Activated T-helper 1 cell treated with anti-CD3 and anti-CD28 coated beads, Interleukin-12 subunit alpha, Interleukin-12 subunit beta, Interleukin-2, Interleukin-4 antibody, amounts not matched to agents 30 ng/mL and 10 ng/mL and 1 ng/mL, durations not matched to agents 14 hours and 24 hours and 36 hours (primary cell): ENCODE measurements around the gene LAG3. TPM values are rescaled to one million over a fixed set of nuclear protein-coding genes. Genes with fewer than 3 reads are reported as not detected.

Experiments
- DNase-seq: peaks from one replicate; pipeline ENCODE4 v3.0.0; 2021; ENCODE audit warnings: low spot score
- H3K27ac Mint-ChIP-seq: one replicate; pipeline ENCODE4 v1.8.0; 2021; ENCODE audit warnings: mild to moderate bottlenecking, mixed read lengths
- H3K27me3 Mint-ChIP-seq: one replicate; pipeline ENCODE4 v1.8.0; 2022; ENCODE audit warnings: mild to moderate bottlenecking, moderate library complexity, mixed read lengths; ENCODE audit not compliant: insufficient read depth
- H3K36me3 Mint-ChIP-seq: one replicate; pipeline ENCODE4 v1.8.0; 2021; ENCODE audit warnings: low read depth, mixed read lengths
- H3K4me1 Mint-ChIP-seq: one replicate; pipeline ENCODE4 v1.8.0; 2021; ENCODE audit warnings: low read depth, mixed read lengths
- H3K4me3 Mint-ChIP-seq: one replicate; pipeline ENCODE4 v1.8.0; 2021; ENCODE audit warnings: mild to moderate bottlenecking, moderate library complexity, mixed read lengths
- H3K9me3 Mint-ChIP-seq: one replicate; pipeline ENCODE4 v1.8.0; 2021; ENCODE audit warnings: mixed read lengths
- intact Hi-C: fragments of 100-400 bp; cut with micrococcal nuclease; formaldehyde crosslinking; loops from one replicate; pipeline ENCODE4 v1.15.1; 2024
- total RNA-seq: library from RNA; stranded (reverse); gene quantifications from 2 replicates; pipeline ENCODE4 v1.2.3, GENCODE V29; 2022

The LAG3 gene
- total RNA-seq, 1 donor from 2014 or later = 275 TPM

DNA sequence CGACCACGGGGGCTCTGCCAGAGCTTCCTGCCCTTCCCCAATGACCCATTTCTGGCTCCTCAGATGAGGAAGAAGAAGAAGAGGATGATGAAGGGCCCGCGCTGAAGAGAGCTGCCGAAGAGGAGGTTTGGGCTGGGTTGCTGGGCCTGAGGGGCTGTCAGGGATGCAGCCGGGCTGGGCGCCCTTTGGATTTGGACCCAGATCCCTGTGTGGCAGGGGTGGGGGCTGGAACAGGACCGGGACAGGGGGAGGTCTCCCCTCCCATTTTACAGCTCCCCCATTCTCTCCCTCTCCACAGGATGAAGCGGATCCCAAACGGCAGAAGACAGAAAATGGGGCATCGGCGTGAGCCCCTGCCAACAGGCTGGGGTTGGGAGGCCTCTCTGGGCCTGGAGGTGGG is 2.2 kb upstream of the LAG3 start:
- no peak for DNase-seq
- Mint-ChIP-seq H3K4me3 (no peak overlapping the region), H3K36me3 (peaks cover 29% of the 10 kb centered on the region), H3K9me3 (no peaks in the 10 kb centered on the region), H3K4me1 (peaks cover 75% of the 10 kb centered on the region), H3K27me3 (peaks cover 3% of the 10 kb centered on the region), H3K27ac (peak overlapping the region; percentile 52)
- intact Hi-C loops = loop anchor here (5.0 kb wide), 4 partner anchors 57 to 187 kb away; partner anchors contain the start of genes CHD4, P3H3 and ZNF384

DNA sequence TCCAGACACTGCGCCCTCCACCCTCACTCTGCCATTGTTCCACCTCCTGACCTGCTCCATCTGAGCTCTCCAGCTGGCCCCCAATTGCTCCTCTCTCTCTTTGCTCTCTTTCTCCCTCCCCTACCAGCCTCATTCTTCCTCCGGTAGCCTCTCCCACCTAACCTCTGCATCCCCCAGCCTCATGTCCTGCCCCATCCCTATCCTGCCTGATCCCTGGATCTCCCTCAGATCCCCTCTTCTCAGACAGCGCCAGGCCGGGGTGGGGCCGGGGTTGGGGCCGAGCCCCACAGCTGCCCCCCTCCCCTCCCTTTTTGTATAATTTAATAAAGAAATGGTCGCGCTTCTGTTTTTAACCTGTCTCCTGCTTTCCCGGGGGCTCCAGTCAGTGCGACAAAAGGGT is 1.7 kb upstream of the LAG3 start:
- H3K27me3 Mint-ChIP-seq = peaks cover 2% of the 10 kb centered on the region
- no peaks in the 10 kb centered on the region for H3K9me3 Mint-ChIP-seq
- H3K4me1 Mint-ChIP-seq = peaks cover 75% of the 10 kb centered on the region
- DNase-seq = no peak
- H3K4me3 Mint-ChIP-seq = peak overlapping the region; percentile 62
- peak overlapping the region; percentile 79 for H3K27ac Mint-ChIP-seq
- intact Hi-C loops = loop anchor here (5.0 kb wide), 4 partner anchors 57 to 187 kb away; partner anchors contain the start of genes CHD4, P3H3 and ZNF384
- peaks cover 34% of the 10 kb centered on the region for H3K36me3 Mint-ChIP-seq

DNA sequence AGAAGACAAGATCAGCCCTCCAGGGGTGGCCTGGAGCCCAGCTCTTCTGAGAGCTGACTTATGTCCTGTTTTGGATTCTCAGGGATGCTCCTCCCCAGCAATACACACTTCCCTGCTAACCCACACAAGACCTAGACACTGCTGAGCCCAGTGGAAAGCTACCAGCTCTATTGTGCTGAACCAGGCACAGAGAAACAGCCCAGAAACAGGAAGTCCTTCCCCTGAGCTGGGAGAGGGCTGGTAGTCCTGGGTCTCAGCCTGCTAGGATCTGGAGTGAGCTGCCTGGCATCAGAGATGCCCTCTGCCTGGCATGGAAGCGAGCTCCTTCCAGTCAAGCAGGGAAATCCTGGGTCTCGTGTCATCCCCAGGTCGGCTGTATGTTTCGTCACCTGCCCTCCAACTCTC is 1.2 kb upstream of the LAG3 start:
- H3K4me1 Mint-ChIP-seq = peaks cover 77% of the 10 kb centered on the region
- peaks cover 39% of the 10 kb centered on the region for H3K36me3 Mint-ChIP-seq
- intact Hi-C loops = loop anchor here (5.0 kb wide), 4 partner anchors 56 to 186 kb away; partner anchors contain the start of genes CHD4, P3H3 and ZNF384
- peak overlapping the region; percentile 86 for H3K27ac Mint-ChIP-seq
- no peaks in the 10 kb centered on the region for H3K27me3 Mint-ChIP-seq
- H3K4me3 Mint-ChIP-seq = peak overlapping the region; percentile 82
- no peak for DNase-seq
- H3K9me3 Mint-ChIP-seq = no peaks in the 10 kb centered on the region

DNA sequence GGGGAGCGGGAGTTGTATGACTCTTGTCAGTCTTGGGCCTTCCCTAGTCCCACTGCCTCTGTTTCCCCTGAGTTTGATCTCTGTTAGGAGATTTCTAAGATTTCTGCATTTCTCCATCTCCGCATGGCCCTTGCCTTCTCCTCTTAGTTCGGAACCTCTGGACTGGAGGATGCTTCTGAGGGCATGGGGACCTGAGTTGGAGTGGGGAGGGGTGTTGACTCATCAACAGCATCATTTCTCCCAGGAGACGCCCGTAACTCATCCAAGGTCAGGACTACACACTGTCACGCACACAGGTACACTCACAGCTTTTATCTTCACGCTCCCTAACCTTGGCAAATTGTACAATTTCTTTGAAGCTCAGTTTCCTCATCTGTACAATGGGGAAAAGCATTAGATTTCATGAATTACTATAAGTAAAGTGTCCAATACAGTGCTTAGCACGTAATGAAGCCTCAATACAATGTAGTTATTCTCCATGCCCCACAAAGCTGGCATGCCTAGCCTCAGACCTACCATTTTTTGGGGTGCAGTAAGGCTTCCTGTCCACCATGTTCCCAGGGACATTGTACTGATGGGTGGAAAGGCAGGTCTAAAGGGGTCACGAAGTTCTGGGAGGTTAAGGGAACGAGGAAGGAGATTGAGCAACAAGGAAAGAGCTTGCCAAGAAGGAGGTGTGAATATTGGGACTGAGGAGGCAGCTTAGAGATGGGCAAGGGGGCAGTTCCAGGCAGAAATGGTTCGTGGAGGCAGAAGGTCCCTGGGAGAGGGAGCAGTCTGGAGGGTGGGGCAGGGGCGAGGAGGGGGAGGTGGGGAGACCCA is 600 bp upstream of the LAG3 start:
- peaks cover 46% of the 10 kb centered on the region for H3K36me3 Mint-ChIP-seq
- H3K9me3 Mint-ChIP-seq = no peaks in the 10 kb centered on the region
- no peaks in the 10 kb centered on the region for H3K27me3 Mint-ChIP-seq
- intact Hi-C loops = loop anchor here (1.0 to 5.0 kb wide), 7 partner anchors 7 to 186 kb away; partner anchors contain the start of genes CD4, CHD4, P3H3 and ZNF384
- peaks cover 84% of the 10 kb centered on the region for H3K4me1 Mint-ChIP-seq
- peak overlapping the region; percentile 82 for H3K4me3 Mint-ChIP-seq
- H3K27ac Mint-ChIP-seq = peak overlapping the region; percentile 86
- no peak for DNase-seq

DNA sequence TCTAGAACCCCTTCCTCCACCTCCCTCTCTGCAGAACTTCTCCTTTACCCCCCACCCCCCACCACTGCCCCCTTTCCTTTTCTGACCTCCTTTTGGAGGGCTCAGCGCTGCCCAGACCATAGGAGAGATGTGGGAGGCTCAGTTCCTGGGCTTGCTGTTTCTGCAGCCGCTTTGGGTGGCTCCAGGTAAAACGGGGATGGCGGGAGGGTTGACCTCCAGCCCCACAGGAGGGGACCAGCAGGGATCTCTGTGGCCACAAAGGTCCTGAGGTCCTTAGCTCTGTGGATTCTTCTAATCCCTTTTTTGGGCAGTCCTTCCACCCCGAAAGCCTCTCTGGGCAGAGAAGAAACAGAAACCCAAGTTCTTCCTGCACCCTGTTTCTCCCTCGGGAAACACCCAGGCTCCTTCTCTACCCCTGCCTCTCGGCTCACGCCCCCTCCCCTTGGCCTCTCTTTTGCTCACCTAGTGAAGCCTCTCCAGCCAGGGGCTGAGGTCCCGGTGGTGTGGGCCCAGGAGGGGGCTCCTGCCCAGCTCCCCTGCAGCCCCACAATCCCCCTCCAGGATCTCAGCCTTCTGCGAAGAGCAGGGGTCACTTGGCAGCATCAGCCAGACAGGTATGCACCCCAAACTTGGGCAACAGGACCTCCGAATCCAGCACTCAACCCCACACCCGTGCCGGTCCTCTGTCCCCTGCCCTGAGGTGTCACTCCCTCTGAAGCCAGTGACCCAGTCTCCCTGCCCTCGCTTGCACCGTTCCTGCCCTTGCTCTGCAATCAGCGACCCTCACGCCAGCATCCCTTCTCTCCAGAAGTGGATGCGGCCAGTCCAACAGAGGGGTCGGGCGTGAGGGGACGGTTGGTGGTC is 638 bp downstream of the LAG3 start:
- DNase-seq = no peak
- peak overlapping the region; percentile 86 for H3K27ac Mint-ChIP-seq
- intact Hi-C loops = loop anchor here (1.0 to 5.0 kb wide), 7 partner anchors 7 to 184 kb away; partner anchors contain the start of genes CD4, CHD4, P3H3 and ZNF384
- peaks cover 52% of the 10 kb centered on the region for H3K36me3 Mint-ChIP-seq
- H3K9me3 Mint-ChIP-seq = no peaks in the 10 kb centered on the region
- H3K4me3 Mint-ChIP-seq = peak overlapping the region; percentile 82
- peaks cover 85% of the 10 kb centered on the region for H3K4me1 Mint-ChIP-seq
- H3K27me3 Mint-ChIP-seq = no peaks in the 10 kb centered on the region

DNA sequence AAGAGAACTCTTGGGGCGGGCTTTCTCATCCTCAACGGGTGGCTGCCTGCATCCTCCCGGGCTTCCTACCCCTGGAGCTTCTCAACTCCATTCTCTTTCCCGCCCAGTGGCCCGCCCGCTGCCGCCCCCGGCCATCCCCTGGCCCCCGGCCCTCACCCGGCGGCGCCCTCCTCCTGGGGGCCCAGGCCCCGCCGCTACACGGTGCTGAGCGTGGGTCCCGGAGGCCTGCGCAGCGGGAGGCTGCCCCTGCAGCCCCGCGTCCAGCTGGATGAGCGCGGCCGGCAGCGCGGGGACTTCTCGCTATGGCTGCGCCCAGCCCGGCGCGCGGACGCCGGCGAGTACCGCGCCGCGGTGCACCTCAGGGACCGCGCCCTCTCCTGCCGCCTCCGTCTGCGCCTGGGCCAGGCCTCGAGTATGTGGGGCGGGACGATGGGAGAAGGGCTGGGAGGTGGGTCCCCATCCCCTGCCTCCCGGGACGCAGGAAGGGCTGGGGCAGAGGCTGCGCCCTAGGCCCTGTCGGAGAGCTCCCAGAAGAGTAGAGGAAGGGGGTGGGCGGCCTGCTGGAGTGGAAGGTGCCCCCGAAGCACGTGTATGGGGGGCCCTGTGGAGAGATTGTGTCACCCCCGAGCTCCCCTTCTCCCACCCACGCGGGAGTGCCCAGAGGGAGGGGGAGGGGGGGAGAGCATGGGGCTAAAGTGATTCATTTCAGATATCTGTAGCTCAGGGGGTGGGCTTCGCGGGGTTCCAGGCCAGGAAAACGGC is 1.5 kb downstream of the LAG3 start:
- DNase-seq = no peak
- H3K36me3 Mint-ChIP-seq = peaks cover 58% of the 10 kb centered on the region

DNA sequence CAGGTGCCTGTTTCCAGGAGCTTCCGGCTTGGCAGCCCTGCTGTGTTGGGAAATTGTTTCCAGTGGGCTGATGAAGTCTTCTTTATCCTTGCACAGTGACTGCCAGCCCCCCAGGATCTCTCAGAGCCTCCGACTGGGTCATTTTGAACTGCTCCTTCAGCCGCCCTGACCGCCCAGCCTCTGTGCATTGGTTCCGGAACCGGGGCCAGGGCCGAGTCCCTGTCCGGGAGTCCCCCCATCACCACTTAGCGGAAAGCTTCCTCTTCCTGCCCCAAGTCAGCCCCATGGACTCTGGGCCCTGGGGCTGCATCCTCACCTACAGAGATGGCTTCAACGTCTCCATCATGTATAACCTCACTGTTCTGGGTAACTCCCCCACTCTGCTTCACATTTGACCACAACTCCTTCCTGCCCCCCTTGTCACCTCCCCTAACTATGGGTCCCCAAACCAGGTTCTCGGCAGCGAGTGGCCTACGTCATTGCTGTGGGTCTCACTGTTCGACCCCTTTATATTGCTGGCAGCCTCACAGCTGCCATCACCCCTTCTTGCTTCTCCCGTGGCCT is 2.3 kb downstream of the LAG3 start:
- Mint-ChIP-seq H3K9me3 (no peaks in the 10 kb centered on the region), H3K27me3 (no peaks in the 10 kb centered on the region), H3K36me3 (peaks cover 53% of the 10 kb centered on the region), H3K27ac (peak overlapping the region; percentile 87), H3K4me3 (peak overlapping the region; percentile 91), H3K4me1 (peaks cover 85% of the 10 kb centered on the region)
- no peak for DNase-seq
- intact Hi-C loops = loop anchor here (5.0 kb wide), 4 partner anchors 53 to 183 kb away; partner anchors contain the start of genes CHD4, P3H3 and ZNF384

More for the DNA sequence above, 1.5 kb downstream of the LAG3 start:
- peak overlapping the region; percentile 87 for H3K27ac Mint-ChIP-seq
- peak overlapping the region; percentile 91 for H3K4me3 Mint-ChIP-seq
- intact Hi-C loops = loop anchor here (2.0 to 5.0 kb wide), 5 partner anchors 15 to 184 kb away; partner anchors contain the start of genes CD4, CHD4, P3H3 and ZNF384
- no peaks in the 10 kb centered on the region for H3K9me3 Mint-ChIP-seq
- no peaks in the 10 kb centered on the region for H3K27me3 Mint-ChIP-seq
- peaks cover 85% of the 10 kb centered on the region for H3K4me1 Mint-ChIP-seq

DNA sequence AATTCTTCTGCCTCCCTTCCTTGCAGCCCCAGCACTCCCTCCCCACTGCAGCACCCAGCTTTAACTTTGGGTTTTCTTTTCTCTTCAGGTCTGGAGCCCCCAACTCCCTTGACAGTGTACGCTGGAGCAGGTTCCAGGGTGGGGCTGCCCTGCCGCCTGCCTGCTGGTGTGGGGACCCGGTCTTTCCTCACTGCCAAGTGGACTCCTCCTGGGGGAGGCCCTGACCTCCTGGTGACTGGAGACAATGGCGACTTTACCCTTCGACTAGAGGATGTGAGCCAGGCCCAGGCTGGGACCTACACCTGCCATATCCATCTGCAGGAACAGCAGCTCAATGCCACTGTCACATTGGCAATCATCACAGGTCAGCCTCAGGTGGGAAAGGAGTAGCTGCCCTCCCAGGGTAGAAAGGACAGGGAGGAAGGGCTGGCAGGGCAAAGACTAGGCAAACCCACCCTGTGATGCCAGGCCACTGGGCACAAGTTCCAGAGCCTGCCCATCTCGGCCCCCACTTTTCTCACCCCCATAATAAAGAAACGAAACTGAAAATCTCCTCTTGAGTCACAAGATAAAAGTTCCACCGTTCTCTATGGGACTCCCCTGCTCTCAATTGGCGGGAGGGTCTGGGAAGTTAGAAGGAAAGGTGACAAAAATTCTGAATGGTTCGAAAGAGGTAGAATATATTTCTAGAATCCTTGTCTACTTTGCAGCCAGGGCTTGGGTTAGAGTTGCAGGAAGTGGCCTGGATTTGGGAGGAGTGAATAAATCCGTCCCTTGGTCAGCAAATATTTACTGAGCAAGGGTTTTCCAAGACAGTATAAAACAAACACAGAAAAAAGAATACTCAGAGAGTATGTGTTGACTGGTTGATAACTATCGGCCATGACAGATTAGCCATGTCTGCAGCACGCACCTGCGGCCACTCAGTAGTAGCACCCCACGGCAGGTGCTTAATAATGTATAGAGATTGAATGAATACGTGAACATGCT is 3.2 kb downstream of the LAG3 start:
- intact Hi-C loops = no loop called here
- no peak for DNase-seq
- Mint-ChIP-seq H3K9me3 (no peaks in the 10 kb centered on the region), H3K4me3 (peak overlapping the region; percentile 91), H3K36me3 (peaks cover 50% of the 10 kb centered on the region), H3K27me3 (no peaks in the 10 kb centered on the region), H3K27ac (peak overlapping the region; percentile 87), H3K4me1 (peaks cover 88% of the 10 kb centered on the region)

DNA sequence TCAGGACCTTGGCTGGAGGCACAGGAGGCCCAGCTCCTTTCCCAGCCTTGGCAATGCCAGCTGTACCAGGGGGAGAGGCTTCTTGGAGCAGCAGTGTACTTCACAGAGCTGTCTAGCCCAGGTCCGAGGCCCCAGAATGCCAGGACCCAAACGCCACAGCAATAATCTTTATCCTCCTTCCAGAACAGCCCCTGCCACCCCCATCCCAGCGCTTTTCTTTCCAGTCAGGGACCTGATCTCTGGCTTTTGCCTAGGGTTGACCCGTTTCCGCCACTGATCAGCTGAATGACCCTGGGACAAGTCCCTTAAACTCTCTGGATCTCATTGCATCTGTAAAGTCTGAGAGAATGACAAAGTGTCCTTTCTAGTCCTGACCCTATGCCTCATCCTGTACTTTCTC is 5.1 kb downstream of the LAG3 start:
- Mint-ChIP-seq H3K4me1 (peaks cover 79% of the 10 kb centered on the region), H3K27ac (no peak overlapping the region), H3K4me3 (peak overlapping the region; percentile 15), H3K36me3 (peaks cover 43% of the 10 kb centered on the region), H3K9me3 (no peaks in the 10 kb centered on the region), H3K27me3 (no peaks in the 10 kb centered on the region)
- DNase-seq = no peak
- intact Hi-C loops = no loop called here

DNA sequence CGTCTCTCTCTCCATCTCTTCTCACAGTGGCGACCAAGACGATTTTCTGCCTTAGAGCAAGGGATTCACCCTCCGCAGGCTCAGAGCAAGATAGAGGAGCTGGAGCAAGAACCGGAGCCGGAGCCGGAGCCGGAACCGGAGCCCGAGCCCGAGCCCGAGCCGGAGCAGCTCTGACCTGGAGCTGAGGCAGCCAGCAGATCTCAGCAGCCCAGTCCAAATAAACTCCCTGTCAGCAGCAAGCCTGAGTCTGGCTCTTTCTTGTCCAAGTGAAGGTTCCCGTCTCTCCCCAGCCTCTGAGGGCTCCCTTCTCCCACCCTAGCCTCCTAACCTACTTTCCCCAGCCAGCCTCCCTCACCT is 5.9 kb downstream of the LAG3 start:
- Mint-ChIP-seq H3K4me3 (peak overlapping the region; percentile 80), H3K9me3 (no peaks in the 10 kb centered on the region), H3K4me1 (peaks cover 82% of the 10 kb centered on the region), H3K27ac (peak overlapping the region; percentile 91), H3K36me3 (peaks cover 42% of the 10 kb centered on the region), H3K27me3 (no peaks in the 10 kb centered on the region)
- intact Hi-C loops = no loop called here
- no peak for DNase-seq
